Nephron (organoid): ENCODE measurements around the gene KRTAP5-5.

Experiments used
- H3K27ac Mint-ChIP-seq, 3 experiments: 2 replicates each; pipeline ENCODE4 v1.8.0; 2020; ENCODE audit warnings: mixed read lengths in 3 of 3, mild to moderate bottlenecking in 2 of 3, moderate library complexity in 1 of 3
- H3K27me3 Mint-ChIP-seq: 2 replicates; pipeline ENCODE4 v1.8.0; 2021; ENCODE audit warnings: low read depth, mild to moderate bottlenecking, moderate library complexity, mixed read lengths
- H3K36me3 Mint-ChIP-seq: 2 replicates; pipeline ENCODE4 v1.8.0; 2020; ENCODE audit warnings: low read depth, mixed read lengths
- H3K4me1 Mint-ChIP-seq: 2 replicates; pipeline ENCODE4 v1.8.0; 2020; ENCODE audit warnings: mixed read lengths
- H3K4me3 Mint-ChIP-seq, 3 experiments: 2 replicates each; pipeline ENCODE4 v1.8.0; 2020; ENCODE audit warnings: mild to moderate bottlenecking in 3 of 3, mixed read lengths in 3 of 3, moderate library complexity in 2 of 3
- H3K9me3 Mint-ChIP-seq: 2 replicates; pipeline ENCODE4 v1.8.0; 2020; ENCODE audit warnings: mixed read lengths
- CTCF ChIP-seq, 3 experiments: fragments of 200-600 bp; sonication (generic); IDR thresholded peaks; one replicate each; pipeline ENCODE4 v1.5.0; 2021; ENCODE audit warnings: antibody characterized with exemption in 3 of 3; ENCODE audit not compliant: unreplicated experiment in 3 of 3

The KRTAP5-5 gene

GRCh38 chr11:1673446-1674172 lies 44.0 kb downstream of the KRTAP5-5 start:
- H3K4me1 Mint-ChIP-seq = peaks cover 21% of the 10 kb centered on the region
- H3K27ac Mint-ChIP-seq = peak overlapping the region; percentile 9 to 55 (median 35)
- H3K27me3 Mint-ChIP-seq = peaks cover 24% of the 10 kb centered on the region
- H3K4me3 Mint-ChIP-seq = no peak overlapping the region
- peaks cover 2% of the 10 kb centered on the region for H3K9me3 Mint-ChIP-seq
- no peak for TF ChIP-seq CTCF (IDR thresholded peaks at IDR 0.05; ENCODE audit: unreplicated experiment in 3 of 3)
- H3K36me3 Mint-ChIP-seq = no peaks in the 10 kb centered on the region

GRCh38 chr11:1674173-1675131 lies 44.9 kb downstream of the KRTAP5-5 start:
- H3K36me3 Mint-ChIP-seq = no peaks in the 10 kb centered on the region
- H3K9me3 Mint-ChIP-seq = peaks cover 2% of the 10 kb centered on the region
- peaks cover 17% of the 10 kb centered on the region for H3K27me3 Mint-ChIP-seq
- peak overlapping the region; percentile 10 to 55 (median 35) for H3K27ac Mint-ChIP-seq
- peaks cover 18% of the 10 kb centered on the region for H3K4me1 Mint-ChIP-seq
- H3K4me3 Mint-ChIP-seq = peak overlapping the region in 1 of 3 experiments; percentile 12
- no peak for TF ChIP-seq CTCF (IDR thresholded peaks at IDR 0.05; ENCODE audit: unreplicated experiment in 3 of 3)

- Mint-ChIP-seq H3K27ac (no peak overlapping the region), H3K9me3 (peaks cover 2% of the 10 kb centered on the region), H3K27me3 (peaks cover 15% of the 10 kb centered on the region), H3K36me3 (no peaks in the 10 kb centered on the region), H3K4me3 (no peak overlapping the region), H3K4me1 (peaks cover 12% of the 10 kb centered on the region)
- no peak for TF ChIP-seq CTCF (IDR thresholded peaks at IDR 0.05; ENCODE audit: unreplicated experiment in 3 of 3)
These were observed 46.1 kb downstream of the KRTAP5-5 start for GRCh38 chr11:1675536-1676228.

GRCh38 chr11:1676229-1676740 lies 46.7 kb downstream of the KRTAP5-5 start:
- H3K27me3 Mint-ChIP-seq = peaks cover 15% of the 10 kb centered on the region
- no peak overlapping the region for H3K4me3 Mint-ChIP-seq
- no peaks in the 10 kb centered on the region for H3K36me3 Mint-ChIP-seq
- TF ChIP-seq CTCF (IDR thresholded peaks at IDR 0.05; ENCODE audit: unreplicated experiment in 3 of 3) = no peak
- no peak overlapping the region for H3K27ac Mint-ChIP-seq
- H3K9me3 Mint-ChIP-seq = peaks cover 2% of the 10 kb centered on the region
- peaks cover 12% of the 10 kb centered on the region for H3K4me1 Mint-ChIP-seq

- Mint-ChIP-seq H3K27ac (no peak overlapping the region), H3K4me1 (peaks cover 19% of the 10 kb centered on the region), H3K4me3 (no peak overlapping the region), H3K9me3 (no peaks in the 10 kb centered on the region), H3K27me3 (peaks cover 4% of the 10 kb centered on the region), H3K36me3 (no peaks in the 10 kb centered on the region)
- no peak for TF ChIP-seq CTCF (IDR thresholded peaks at IDR 0.05; ENCODE audit: unreplicated experiment in 3 of 3)
These were observed 50.3 kb downstream of the KRTAP5-5 start for GRCh38 chr11:1679881-1680280.
